GM12891 (cell line): ENCODE measurements around the gene GMEB2.

ENCODE experiments used
- POLR2AphosphoS5 ChIP-seq: IDR thresholded peaks from 2 replicates; pipeline ENCODE4 v1.6.1; 2011; ENCODE audit warnings: low read depth, low read length, control low read depth
- TAF1 ChIP-seq: IDR thresholded peaks from 2 replicates; pipeline ENCODE4 v1.6.1; 2011; ENCODE audit warnings: low read depth, low read length, control low read depth

GRCh38 chr20:63556873-63557478 is 69.9 kb downstream of the GMEB2 start:
- no peak for TF ChIP-seq TAF1
- peak; percentile 37; the same call in 1 of the 2 replicates for TF ChIP-seq POLR2AphosphoS5
